ENCODE results near the gene KL. TPM values are rescaled to one million over a fixed set of nuclear protein-coding genes. Genes with fewer than 3 reads are reported as not detected.

KL gene
- total RNA-seq, 1 experiment from 2014 or later, result not detected

DNA sequence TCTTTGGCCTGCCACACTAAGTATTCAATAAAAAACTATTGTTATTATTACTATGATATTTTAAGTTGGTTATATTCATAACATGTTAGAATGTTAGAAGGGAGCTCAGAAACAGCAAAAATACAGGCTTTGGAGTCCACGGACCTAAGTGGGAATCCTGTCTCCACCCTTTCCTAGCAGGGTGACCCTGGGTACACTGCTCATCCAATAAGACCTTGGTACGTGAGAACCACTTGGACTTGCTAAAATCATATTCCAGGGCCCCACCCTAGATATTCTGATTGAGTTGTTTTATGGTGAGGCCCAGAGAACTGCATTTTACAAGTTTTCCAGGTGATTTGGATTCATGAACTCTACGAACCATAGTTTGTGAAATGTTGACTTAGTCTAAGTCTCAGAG is 47.4 kb upstream of the KL start:
- DNase-seq (ENCODE audit: unreplicated experiment), result no peak
- BruUV-seq (replicated peaks), result no TSS peak
- intact Hi-C loops (cut with micrococcal nuclease), result no loop called here
- H3K4me1 Mint-ChIP-seq (ENCODE audit: insufficient read depth, unreplicated experiment), result no peaks in the 10 kb centered on the region
- H3K4me3 Mint-ChIP-seq (ENCODE audit: unreplicated experiment), result no peak overlapping the region
- H3K27me3 Mint-ChIP-seq (ENCODE audit: insufficient read depth, unreplicated experiment), result no peaks in the 10 kb centered on the region
- no peaks in the 10 kb centered on the region for H3K36me3 Mint-ChIP-seq (ENCODE audit: insufficient read depth, unreplicated experiment)
- H3K9me3 Mint-ChIP-seq (ENCODE audit: unreplicated experiment), result no peaks in the 10 kb centered on the region
- H3K27ac Mint-ChIP-seq (ENCODE audit: low read depth, unreplicated experiment), result no peak overlapping the region
- CTCF ChIA-PET, result no interaction called here
- TF ChIP-seq, protein P1, sequence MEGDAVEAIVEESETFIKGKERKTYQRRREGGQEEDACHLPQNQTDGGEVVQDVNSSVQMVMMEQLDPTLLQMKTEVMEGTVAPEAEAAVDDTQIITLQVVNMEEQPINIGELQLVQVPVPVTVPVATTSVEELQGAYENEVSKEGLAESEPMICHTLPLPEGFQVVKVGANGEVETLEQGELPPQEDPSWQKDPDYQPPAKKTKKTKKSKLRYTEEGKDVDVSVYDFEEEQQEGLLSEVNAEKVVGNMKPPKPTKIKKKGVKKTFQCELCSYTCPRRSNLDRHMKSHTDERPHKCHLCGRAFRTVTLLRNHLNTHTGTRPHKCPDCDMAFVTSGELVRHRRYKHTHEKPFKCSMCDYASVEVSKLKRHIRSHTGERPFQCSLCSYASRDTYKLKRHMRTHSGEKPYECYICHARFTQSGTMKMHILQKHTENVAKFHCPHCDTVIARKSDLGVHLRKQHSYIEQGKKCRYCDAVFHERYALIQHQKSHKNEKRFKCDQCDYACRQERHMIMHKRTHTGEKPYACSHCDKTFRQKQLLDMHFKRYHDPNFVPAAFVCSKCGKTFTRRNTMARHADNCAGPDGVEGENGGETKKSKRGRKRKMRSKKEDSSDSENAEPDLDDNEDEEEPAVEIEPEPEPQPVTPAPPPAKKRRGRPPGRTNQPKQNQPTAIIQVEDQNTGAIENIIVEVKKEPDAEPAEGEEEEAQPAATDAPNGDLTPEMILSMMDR (IDR thresholded peaks at IDR 0.05; ENCODE audit: unreplicated experiment), result no peak
- POLR2A ChIA-PET, result interaction anchor here (0.7 kb wide), 1 partner anchor 205 kb away, joined by 3 read pairs; no protein-coding TSS in a partner anchor

DNA sequence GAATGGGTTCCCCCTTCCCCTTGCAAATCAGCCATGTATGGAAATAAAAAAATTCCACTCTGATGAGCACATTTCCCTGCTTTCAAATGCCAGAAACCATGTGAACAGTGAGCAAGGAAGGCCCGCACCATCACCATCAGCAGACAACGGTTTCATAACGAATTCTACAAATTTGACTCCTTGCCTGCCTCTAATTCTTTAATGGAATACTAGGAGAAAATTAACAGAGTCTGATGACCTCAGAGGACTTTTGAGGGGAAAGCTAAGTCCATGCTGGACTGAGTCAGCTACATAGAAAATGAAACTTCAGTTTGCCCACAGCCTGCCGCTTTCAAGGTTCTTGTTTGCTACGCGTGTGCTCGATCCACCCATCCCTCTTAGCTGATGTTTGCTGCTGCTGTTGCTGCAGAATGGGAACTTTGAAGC is 46.7 kb upstream of the KL start:
- Mint-ChIP-seq H3K4me1 (ENCODE audit: insufficient read depth, unreplicated experiment) (no peaks in the 10 kb centered on the region), H3K9me3 (ENCODE audit: unreplicated experiment) (no peaks in the 10 kb centered on the region), H3K36me3 (ENCODE audit: insufficient read depth, unreplicated experiment) (no peaks in the 10 kb centered on the region), H3K27ac (ENCODE audit: low read depth, unreplicated experiment) (no peak overlapping the region), H3K27me3 (ENCODE audit: insufficient read depth, unreplicated experiment) (no peaks in the 10 kb centered on the region), H3K4me3 (ENCODE audit: unreplicated experiment) (no peak overlapping the region)
- BruUV-seq (replicated peaks), result no TSS peak
- TF ChIP-seq, protein P1 (IDR thresholded peaks at IDR 0.05; ENCODE audit: unreplicated experiment), result no peak
- intact Hi-C loops (cut with micrococcal nuclease), result no loop called here
- POLR2A ChIA-PET, result interaction anchor here (0.7 to 1.0 kb wide), 2 partner anchors 14 to 206 kb away, joined by 3 read pairs; no protein-coding TSS in a partner anchor
- CTCF ChIA-PET, result interaction anchor here (0.6 kb wide), 1 partner anchor 9 kb away, joined by 5 read pairs; no protein-coding TSS in a partner anchor
- DNase-seq (ENCODE audit: unreplicated experiment), result no peak

DNA sequence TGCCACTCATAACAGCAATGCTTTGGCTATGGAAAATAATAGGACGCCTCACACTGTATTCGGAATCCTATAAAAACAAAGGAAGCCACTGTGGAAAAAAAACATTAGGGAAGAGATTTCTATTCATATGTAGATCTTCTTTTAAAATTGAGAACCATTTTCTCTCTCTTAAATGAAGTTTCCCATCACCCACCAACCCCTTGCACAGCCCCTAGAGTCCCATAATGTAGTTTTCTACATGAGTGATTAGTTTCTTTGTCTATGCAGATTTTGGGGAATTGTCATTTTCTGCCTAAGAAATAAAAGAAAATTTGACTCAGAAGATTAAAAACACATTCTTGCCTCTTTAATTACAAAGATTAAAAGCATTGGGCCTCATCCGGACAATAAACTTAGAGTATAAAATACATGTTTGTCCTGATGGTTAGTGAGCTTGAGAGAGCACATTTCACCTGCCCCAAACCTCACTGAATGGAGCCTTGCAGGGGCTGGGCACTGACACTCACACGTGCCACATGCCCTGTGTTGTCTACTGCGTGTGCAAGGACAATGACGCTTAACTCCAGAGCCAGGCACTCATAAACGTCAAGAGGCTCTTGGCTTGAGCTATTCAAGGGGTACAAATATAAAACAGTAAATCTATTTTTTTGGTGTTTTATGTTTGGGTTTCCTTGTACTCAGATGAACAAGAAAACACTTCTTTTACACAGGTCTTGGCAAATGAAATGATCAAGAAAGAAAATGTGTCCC is 40.0 kb upstream of the KL start:
- intact Hi-C loops (cut with micrococcal nuclease), result no loop called here
- CTCF ChIA-PET, result interaction anchor here (0.6 kb wide), 1 partner anchor 18 kb away, joined by 3 read pairs; no protein-coding TSS in a partner anchor
- H3K4me1 Mint-ChIP-seq (ENCODE audit: insufficient read depth, unreplicated experiment), result no peaks in the 10 kb centered on the region
- no peak overlapping the region for H3K4me3 Mint-ChIP-seq (ENCODE audit: unreplicated experiment)
- POLR2A ChIA-PET, result no interaction called here
- H3K27ac Mint-ChIP-seq (ENCODE audit: low read depth, unreplicated experiment), result no peak overlapping the region
- BruUV-seq (replicated peaks), result no TSS peak
- TF ChIP-seq, protein P1 (IDR thresholded peaks at IDR 0.05; ENCODE audit: unreplicated experiment), result no peak
- no peak for DNase-seq (ENCODE audit: unreplicated experiment)
- H3K36me3 Mint-ChIP-seq (ENCODE audit: insufficient read depth, unreplicated experiment), result no peaks in the 10 kb centered on the region
- H3K27me3 Mint-ChIP-seq (ENCODE audit: insufficient read depth, unreplicated experiment), result no peaks in the 10 kb centered on the region
- H3K9me3 Mint-ChIP-seq (ENCODE audit: unreplicated experiment), result no peaks in the 10 kb centered on the region

DNA sequence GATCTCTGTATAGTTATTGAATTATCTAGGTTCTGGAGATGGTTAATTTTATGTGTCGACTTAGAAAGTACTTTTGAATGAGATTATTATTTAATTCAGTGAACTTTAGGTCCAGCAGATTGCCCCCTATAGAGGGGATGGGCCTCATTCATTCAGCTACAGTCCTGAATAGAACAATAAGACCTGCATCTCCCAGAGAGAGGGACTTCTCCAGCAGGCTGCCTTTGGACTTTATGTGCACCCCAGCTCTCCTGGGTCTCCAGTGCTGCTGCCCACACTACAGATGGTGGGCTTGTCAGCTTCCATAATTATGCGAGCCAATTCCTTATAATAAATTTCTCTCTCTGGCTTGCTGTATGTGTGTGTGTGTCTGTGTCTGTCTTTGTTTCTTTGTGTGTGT is 39.3 kb upstream of the KL start:
- Mint-ChIP-seq H3K36me3 (ENCODE audit: insufficient read depth, unreplicated experiment) (no peaks in the 10 kb centered on the region), H3K27ac (ENCODE audit: low read depth, unreplicated experiment) (no peak overlapping the region), H3K4me1 (ENCODE audit: insufficient read depth, unreplicated experiment) (no peaks in the 10 kb centered on the region), H3K27me3 (ENCODE audit: insufficient read depth, unreplicated experiment) (no peaks in the 10 kb centered on the region), H3K4me3 (ENCODE audit: unreplicated experiment) (no peak overlapping the region), H3K9me3 (ENCODE audit: unreplicated experiment) (no peaks in the 10 kb centered on the region)
- POLR2A ChIA-PET, result no interaction called here
- BruUV-seq (replicated peaks), result no TSS peak
- DNase-seq (ENCODE audit: unreplicated experiment), result no peak
- CTCF ChIA-PET, result interaction anchor here (0.6 kb wide), 1 partner anchor 18 kb away, joined by 3 read pairs; no protein-coding TSS in a partner anchor
- intact Hi-C loops (cut with micrococcal nuclease), result no loop called here
- TF ChIP-seq, protein P1 (IDR thresholded peaks at IDR 0.05; ENCODE audit: unreplicated experiment), result no peak

Measured in MCF 10A (cell line).